ENCODE results near the gene PSMB5. TPM values are rescaled to one million over a fixed set of nuclear protein-coding genes. Genes with fewer than 3 reads are reported as not detected.

PSMB5 gene
- total and polyA plus RNA-seq, 2 of the 13 experiments (the other 11 are each of a cell fraction or from before 2014, with no cell fraction given) = 705 to 871 TPM

DNA sequence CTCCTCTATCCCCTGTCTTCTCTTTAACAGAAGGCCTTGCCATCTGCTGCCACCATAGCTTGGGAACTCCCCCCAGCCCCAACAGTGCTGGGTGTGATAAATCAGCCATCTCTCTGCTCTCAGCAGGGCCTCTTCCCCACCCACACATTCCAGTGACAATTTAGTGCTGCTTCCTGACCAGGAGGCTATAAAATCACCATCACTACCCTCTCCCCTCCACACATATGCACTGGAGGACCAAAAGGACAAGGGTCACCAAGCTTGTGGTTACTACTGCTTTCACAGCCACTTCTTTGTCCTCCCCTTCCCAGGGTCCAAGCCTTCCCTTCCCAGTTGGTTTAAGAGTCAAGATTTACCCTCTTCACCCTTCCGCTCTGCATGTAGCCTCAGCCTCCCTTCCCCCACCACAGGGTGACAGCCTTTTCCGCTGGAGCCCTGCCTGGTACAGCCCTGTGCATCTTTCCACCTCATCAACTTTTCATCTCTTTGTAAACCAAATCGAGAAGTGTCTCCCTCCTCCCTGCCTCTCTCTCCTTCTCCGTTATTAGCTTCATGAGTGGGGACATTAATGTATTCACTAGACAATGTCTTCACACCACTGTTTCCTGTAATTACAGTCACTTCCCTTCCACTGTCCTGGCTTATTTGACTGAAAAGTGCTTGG, 9.4 kb downstream of the PSMB5 start (continued):
- peak; percentile 74; the same call in 1 of the 2 replicates for TF ChIP-seq TCF12 (IDR thresholded peaks at IDR 0.05)
- no peak for TF ChIP-seq TCF12 (CRISPR knock-in tag; IDR thresholded peaks at IDR 0.05)
- TF ChIP-seq RFX5 (IDR thresholded peaks at IDR 0.05; ENCODE audit: low read depth, low read length) = no peak
- TF ChIP-seq SMYD3 (CRISPR knock-in tag; IDR thresholded peaks at IDR 0.05) = no peak
- TF ChIP-seq GATAD2A (CRISPR knock-in tag; IDR thresholded peaks at IDR 0.05) = no peak
- no peak for TF ChIP-seq ZNF263 (CRISPR knock-in tag; IDR thresholded peaks at IDR 0.05)
- no peak for TF ChIP-seq ZSCAN30 (CRISPR knock-in tag; IDR thresholded peaks at IDR 0.05)
- TF ChIP-seq, protein P1, sequence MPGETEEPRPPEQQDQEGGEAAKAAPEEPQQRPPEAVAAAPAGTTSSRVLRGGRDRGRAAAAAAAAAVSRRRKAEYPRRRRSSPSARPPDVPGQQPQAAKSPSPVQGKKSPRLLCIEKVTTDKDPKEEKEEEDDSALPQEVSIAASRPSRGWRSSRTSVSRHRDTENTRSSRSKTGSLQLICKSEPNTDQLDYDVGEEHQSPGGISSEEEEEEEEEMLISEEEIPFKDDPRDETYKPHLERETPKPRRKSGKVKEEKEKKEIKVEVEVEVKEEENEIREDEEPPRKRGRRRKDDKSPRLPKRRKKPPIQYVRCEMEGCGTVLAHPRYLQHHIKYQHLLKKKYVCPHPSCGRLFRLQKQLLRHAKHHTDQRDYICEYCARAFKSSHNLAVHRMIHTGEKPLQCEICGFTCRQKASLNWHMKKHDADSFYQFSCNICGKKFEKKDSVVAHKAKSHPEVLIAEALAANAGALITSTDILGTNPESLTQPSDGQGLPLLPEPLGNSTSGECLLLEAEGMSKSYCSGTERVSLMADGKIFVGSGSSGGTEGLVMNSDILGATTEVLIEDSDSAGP (CRISPR knock-in tag; IDR thresholded peaks at IDR 0.05; ENCODE audit: borderline replicate concordance) = 0 out of 2 replicates have a peak, but pooled peaks have one; percentile 21
- no peak for TF ChIP-seq JUNB (CRISPR knock-in tag; IDR thresholded peaks at IDR 0.05; ENCODE audit: borderline replicate concordance)
- no peak for TF ChIP-seq TARDBP (CRISPR knock-in tag; IDR thresholded peaks at IDR 0.05)
- no peak for TF ChIP-seq KAT8 (CRISPR knock-in tag; IDR thresholded peaks at IDR 0.05)
- 0 out of 2 replicates have a peak, but pooled peaks have one; percentile 27 for TF ChIP-seq PITX1 (CRISPR knock-in tag; IDR thresholded peaks at IDR 0.05)
- TF ChIP-seq, protein P2, sequence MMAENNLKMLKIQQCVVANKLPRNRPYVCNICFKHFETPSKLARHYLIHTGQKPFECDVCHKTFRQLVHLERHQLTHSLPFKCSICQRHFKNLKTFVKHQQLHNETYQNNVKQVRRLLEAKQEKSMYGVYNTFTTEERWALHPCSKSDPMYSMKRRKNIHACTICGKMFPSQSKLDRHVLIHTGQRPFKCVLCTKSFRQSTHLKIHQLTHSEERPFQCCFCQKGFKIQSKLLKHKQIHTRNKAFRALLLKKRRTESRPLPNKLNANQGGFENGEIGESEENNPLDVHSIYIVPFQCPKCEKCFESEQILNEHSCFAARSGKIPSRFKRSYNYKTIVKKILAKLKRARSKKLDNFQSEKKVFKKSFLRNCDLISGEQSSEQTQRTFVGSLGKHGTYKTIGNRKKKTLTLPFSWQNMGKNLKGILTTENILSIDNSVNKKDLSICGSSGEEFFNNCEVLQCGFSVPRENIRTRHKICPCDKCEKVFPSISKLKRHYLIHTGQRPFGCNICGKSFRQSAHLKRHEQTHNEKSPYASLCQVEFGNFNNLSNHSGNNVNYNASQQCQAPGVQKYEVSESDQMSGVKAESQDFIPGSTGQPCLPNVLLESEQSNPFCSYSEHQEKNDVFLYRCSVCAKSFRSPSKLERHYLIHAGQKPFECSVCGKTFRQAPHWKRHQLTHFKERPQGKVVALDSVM (CRISPR knock-in tag; IDR thresholded peaks at IDR 0.05) = no peak
- no peak for TF ChIP-seq RBM39 (IDR thresholded peaks at IDR 0.05; ENCODE audit: low read depth, low read length, poor library complexity, severe bottlenecking)
- no peak for TF ChIP-seq ZNF34 (CRISPR knock-in tag; IDR thresholded peaks at IDR 0.05; ENCODE audit: borderline replicate concordance)
- 0 out of 2 replicates have a peak, but pooled peaks have one; percentile 23 for TF ChIP-seq ZMYM3 (CRISPR knock-in tag; IDR thresholded peaks at IDR 0.05)
- TF ChIP-seq ZNF615 (CRISPR knock-in tag; IDR thresholded peaks at IDR 0.05; ENCODE audit: borderline replicate concordance) = 0 out of 2 replicates have a peak, but pooled peaks have one; percentile 24
- TF ChIP-seq, protein P3, sequence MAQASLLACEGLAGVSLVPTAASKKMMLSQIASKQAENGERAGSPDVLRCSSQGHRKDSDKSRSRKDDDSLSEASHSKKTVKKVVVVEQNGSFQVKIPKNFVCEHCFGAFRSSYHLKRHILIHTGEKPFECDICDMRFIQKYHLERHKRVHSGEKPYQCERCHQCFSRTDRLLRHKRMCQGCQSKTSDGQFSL (CRISPR knock-in tag; IDR thresholded peaks at IDR 0.05) = 0 out of 2 replicates have a peak, but pooled peaks have one; percentile 57
- TF ChIP-seq ZFP82 (CRISPR knock-in tag; IDR thresholded peaks at IDR 0.05; ENCODE audit: borderline replicate concordance) = no peak
- no peak for TF ChIP-seq RFX1 (IDR thresholded peaks at IDR 0.05)
- TF ChIP-seq ZNF33A (CRISPR knock-in tag; IDR thresholded peaks at IDR 0.05; ENCODE audit: borderline replicate concordance) = no peak
- TF ChIP-seq, protein P4, sequence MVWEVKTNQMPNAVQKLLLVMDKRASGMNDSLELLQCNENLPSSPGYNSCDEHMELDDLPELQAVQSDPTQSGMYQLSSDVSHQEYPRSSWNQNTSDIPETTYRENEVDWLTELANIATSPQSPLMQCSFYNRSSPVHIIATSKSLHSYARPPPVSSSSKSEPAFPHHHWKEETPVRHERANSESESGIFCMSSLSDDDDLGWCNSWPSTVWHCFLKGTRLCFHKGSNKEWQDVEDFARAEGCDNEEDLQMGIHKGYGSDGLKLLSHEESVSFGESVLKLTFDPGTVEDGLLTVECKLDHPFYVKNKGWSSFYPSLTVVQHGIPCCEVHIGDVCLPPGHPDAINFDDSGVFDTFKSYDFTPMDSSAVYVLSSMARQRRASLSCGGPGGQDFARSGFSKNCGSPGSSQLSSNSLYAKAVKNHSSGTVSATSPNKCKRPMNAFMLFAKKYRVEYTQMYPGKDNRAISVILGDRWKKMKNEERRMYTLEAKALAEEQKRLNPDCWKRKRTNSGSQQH (CRISPR knock-in tag; IDR thresholded peaks at IDR 0.05; ENCODE audit: low read depth) = 0 out of 2 replicates have a peak, but pooled peaks have one; percentile 34
- TF ChIP-seq CREM (IDR thresholded peaks at IDR 0.05) = no peak
- no peak for TF ChIP-seq CREM (CRISPR knock-in tag; IDR thresholded peaks at IDR 0.05)
- TF ChIP-seq ZNF251 (CRISPR knock-in tag; IDR thresholded peaks at IDR 0.05) = no peak
- TF ChIP-seq, protein P5, sequence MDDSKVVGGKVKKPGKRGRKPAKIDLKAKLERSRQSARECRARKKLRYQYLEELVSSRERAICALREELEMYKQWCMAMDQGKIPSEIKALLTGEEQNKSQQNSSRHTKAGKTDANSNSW (CRISPR knock-in tag; IDR thresholded peaks at IDR 0.05; ENCODE audit: borderline replicate concordance) = 0 out of 2 replicates have a peak, but pooled peaks have one; percentile 31
